GM12874 (cell line): ENCODE data around the gene PIK3R3.

Source experiments
- TF ChIP-seq, protein P1 (sequence below): IDR thresholded peaks from 2 replicates; pipeline ENCODE4 v1.5.1; 2011; ENCODE audit warnings: low read depth, mild to moderate bottlenecking, control low read depth, low read length, moderate library complexity; ENCODE audit not compliant: insufficient read depth

PIK3R3 gene

GRCh38 chr1:46027788-46028573 is 104.4 kb downstream of the PIK3R3 start:
- TF ChIP-seq, protein P1, sequence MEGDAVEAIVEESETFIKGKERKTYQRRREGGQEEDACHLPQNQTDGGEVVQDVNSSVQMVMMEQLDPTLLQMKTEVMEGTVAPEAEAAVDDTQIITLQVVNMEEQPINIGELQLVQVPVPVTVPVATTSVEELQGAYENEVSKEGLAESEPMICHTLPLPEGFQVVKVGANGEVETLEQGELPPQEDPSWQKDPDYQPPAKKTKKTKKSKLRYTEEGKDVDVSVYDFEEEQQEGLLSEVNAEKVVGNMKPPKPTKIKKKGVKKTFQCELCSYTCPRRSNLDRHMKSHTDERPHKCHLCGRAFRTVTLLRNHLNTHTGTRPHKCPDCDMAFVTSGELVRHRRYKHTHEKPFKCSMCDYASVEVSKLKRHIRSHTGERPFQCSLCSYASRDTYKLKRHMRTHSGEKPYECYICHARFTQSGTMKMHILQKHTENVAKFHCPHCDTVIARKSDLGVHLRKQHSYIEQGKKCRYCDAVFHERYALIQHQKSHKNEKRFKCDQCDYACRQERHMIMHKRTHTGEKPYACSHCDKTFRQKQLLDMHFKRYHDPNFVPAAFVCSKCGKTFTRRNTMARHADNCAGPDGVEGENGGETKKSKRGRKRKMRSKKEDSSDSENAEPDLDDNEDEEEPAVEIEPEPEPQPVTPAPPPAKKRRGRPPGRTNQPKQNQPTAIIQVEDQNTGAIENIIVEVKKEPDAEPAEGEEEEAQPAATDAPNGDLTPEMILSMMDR, result no peak

GRCh38 chr1:46026531-46026930 is 105.9 kb downstream of the PIK3R3 start:
- TF ChIP-seq, protein P1, result no peak

DNA sequence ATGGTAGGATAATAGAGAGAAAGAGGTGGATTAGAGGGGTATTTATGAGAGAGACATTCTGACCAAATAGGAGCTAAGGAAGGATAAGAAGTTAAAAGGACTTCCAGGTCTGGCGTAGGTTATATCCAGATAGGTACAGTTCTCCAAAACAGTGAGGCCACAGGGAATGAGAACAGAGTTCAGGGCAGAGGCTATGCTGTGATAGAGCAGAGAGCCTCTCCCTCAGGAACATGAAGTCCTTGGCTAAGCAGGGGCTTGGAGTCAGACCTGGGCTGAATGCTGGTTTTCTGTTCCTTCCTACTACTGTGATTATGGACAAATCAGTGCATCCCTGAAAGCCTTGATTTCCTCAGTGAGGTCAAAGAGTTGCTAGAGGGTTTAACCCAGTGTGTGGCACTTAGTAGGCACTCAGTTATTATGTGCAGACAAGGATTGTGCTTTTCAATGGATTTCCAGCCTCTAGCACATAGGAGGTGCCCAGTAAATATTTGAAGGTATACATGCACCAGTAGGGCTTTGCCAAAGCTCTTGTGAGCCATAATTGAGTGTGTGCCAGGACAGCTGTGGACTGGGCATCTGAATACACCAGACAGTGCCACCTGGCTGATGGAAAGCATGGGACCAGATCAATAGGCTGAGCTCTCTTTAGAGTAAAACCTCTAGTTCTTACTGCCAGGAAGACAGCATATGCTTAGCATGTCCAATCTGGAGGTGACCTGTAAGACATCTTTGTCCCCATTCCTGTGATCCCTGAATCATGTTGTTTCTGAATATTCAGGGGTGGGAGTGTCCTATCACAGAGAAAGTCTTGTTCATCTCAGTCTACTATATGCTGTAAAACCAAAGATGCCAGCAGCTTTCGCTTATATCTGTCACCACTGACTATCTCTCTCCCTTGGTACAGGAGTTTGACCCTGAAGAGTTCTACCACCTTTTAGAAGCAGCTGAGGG is 111.1 kb downstream of the PIK3R3 start:
- TF ChIP-seq, protein P1, result no peak

DNA sequence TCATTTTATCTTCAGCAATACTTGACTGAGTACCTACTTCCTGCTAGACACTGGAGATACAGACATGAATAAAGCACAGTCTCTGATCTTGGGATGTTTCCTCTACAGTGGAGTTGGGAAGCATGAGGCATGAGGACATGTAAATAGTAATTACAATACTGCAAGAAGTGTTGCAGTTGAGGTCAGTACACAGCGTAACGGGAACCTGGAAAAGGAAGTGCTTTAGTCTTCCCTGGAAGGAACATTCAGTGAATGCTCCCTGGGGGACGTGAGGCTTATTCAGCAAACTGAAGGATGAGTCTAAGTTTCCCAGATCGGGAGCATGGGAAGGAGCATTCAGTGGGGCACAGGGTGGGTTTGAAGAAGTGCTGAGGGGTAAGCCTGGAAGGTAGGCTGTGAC is 112.4 kb downstream of the PIK3R3 start:
- TF ChIP-seq, protein P1, result no peak

GRCh38 chr1:46019348-46019747 is 113.1 kb downstream of the PIK3R3 start:
- TF ChIP-seq, protein P1, result no peak

- TF ChIP-seq, protein P1, result no peak
These were observed 114.4 kb downstream of the PIK3R3 start for GRCh38 chr1:46017876-46018503.

DNA sequence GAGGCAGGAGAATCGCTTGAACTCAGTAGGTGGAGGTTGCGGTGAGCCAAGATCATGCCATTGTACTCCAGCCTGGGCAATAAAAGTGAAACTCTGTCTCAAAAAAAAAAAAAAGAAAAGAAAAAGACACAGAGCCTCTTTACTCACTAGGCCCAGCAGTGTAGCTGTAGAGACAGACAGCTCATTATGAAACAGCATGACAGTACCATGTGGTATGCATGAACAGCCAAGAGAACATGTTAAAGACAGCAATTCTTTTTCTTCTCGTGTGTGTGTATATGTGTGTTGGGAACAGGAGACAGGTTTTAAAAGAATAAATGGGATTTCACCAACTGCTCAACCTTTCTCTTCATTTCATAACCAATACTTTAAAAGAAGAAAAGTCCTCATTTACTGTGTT is 118.8 kb downstream of the PIK3R3 start:
- TF ChIP-seq, protein P1, result no peak
